ENCODE measurements around the gene ATXN7L3.

ATXN7L3 gene

GRCh38 chr17:44177640-44178039, 22.0 kb downstream of the ATXN7L3 start:
- H2AFZ ChIP-seq (ENCODE audit: low read depth, low read length) = no peak overlapping the region
- 97% methylated on average over 2 of the region's 4 CpGs for WGBS

GRCh38 chr17:44176671-44177501, 22.8 kb downstream of the ATXN7L3 start:
- DNase-seq = no peak
- no peak overlapping the region for H3K27ac ChIP-seq (ENCODE audit: low read length, poor library complexity, severe bottlenecking)
- H3K36me3 ChIP-seq (ENCODE audit: control insufficient read depth in 1 of 2, insufficient read depth in 2 of 2, low read depth in 1 of 2, low read length in 2 of 2) = peaks cover 34 to 35% of the 10 kb centered on the region in 2 experiments
- no peak overlapping the region for H2BK5ac ChIP-seq (ENCODE audit: low read depth, low read length, poor library complexity, severe bottlenecking)
- no peak overlapping the region for H3K4me3 ChIP-seq (ENCODE audit: insufficient read depth in 1 of 2, low read depth in 1 of 2, low read length in 2 of 2)
- H2AFZ ChIP-seq (ENCODE audit: low read depth, low read length) = no peak overlapping the region
- peaks cover 5% of the 10 kb centered on the region for H3K4me1 ChIP-seq (ENCODE audit: control insufficient read depth, insufficient read depth, low read depth, low read length)
- no peak overlapping the region for H3K9ac ChIP-seq (ENCODE audit: low read length)
- no peak overlapping the region for H3K4ac ChIP-seq (ENCODE audit: low read depth in 1 of 2, low read length in 2 of 2)
- no peak overlapping the region for H2BK15ac ChIP-seq (ENCODE audit: low read depth, poor library complexity, severe bottlenecking)
- no peaks in the 10 kb centered on the region for H3K9me3 ChIP-seq (ENCODE audit: control insufficient read depth, low read length)
- H3K23ac ChIP-seq (ENCODE audit: low read length in 2 of 2) = no peak overlapping the region
- H3K14ac ChIP-seq (ENCODE audit: low read length in 2 of 2) = no peak overlapping the region
- no peak overlapping the region for H3K18ac ChIP-seq (ENCODE audit: low read depth in 1 of 2, low read length in 2 of 2)
- peaks cover 18% of the 10 kb centered on the region for H3K79me1 ChIP-seq (replicated peaks; ENCODE audit: low read length, poor library complexity, severe bottlenecking)
- H3K4me2 ChIP-seq (ENCODE audit: low read length, poor library complexity, severe bottlenecking) = no peak overlapping the region
- no peak overlapping the region for H2AK5ac ChIP-seq (ENCODE audit: low read length, severe bottlenecking)
- 98% methylated on average over 54 of the region's 54 CpGs for WGBS
- no peak overlapping the region for H4K8ac ChIP-seq (ENCODE audit: low read length)
- no peak overlapping the region for H2BK120ac ChIP-seq (ENCODE audit: low read depth, low read length)
- H2BK12ac ChIP-seq (ENCODE audit: low read length in 2 of 2) = no peak overlapping the region
- H4K91ac ChIP-seq (ENCODE audit: low read length) = peak overlapping the region; percentile 56
- no peaks in the 10 kb centered on the region for H3K27me3 ChIP-seq (ENCODE audit: control insufficient read depth in 1 of 2, insufficient read depth in 1 of 2, low read length in 2 of 2)

More at GRCh38 chr17:44177640-44178039, 22.0 kb downstream of the ATXN7L3 start:
- H3K4ac ChIP-seq (ENCODE audit: low read depth in 1 of 2, low read length in 2 of 2) = no peak overlapping the region
- no peak overlapping the region for H2BK120ac ChIP-seq (ENCODE audit: low read depth, low read length)
- no peak overlapping the region for H2AK5ac ChIP-seq (ENCODE audit: low read length, severe bottlenecking)
- peaks cover 38 to 42% of the 10 kb centered on the region in 2 experiments for H3K36me3 ChIP-seq (ENCODE audit: control insufficient read depth in 1 of 2, insufficient read depth in 2 of 2, low read depth in 1 of 2, low read length in 2 of 2)
- no peaks in the 10 kb centered on the region for H3K9me3 ChIP-seq (ENCODE audit: control insufficient read depth, low read length)
- no peak overlapping the region for H3K18ac ChIP-seq (ENCODE audit: low read depth in 1 of 2, low read length in 2 of 2)
- DNase-seq = no peak
- no peak overlapping the region for H3K4me2 ChIP-seq (ENCODE audit: low read length, poor library complexity, severe bottlenecking)
- no peak overlapping the region for H3K4me3 ChIP-seq (ENCODE audit: insufficient read depth in 1 of 2, low read depth in 1 of 2, low read length in 2 of 2)
- peaks cover 21% of the 10 kb centered on the region for H3K79me1 ChIP-seq (replicated peaks; ENCODE audit: low read length, poor library complexity, severe bottlenecking)
- H3K14ac ChIP-seq (ENCODE audit: low read length in 2 of 2) = no peak overlapping the region
- H3K27me3 ChIP-seq (ENCODE audit: control insufficient read depth in 1 of 2, insufficient read depth in 1 of 2, low read length in 2 of 2) = no peaks in the 10 kb centered on the region
- no peak overlapping the region for H2BK12ac ChIP-seq (ENCODE audit: low read length in 2 of 2)
- no peak overlapping the region for H4K91ac ChIP-seq (ENCODE audit: low read length)
- no peak overlapping the region for H3K23ac ChIP-seq (ENCODE audit: low read length in 2 of 2)
- H2BK15ac ChIP-seq (ENCODE audit: low read depth, poor library complexity, severe bottlenecking) = no peak overlapping the region
- H3K27ac ChIP-seq (ENCODE audit: low read length, poor library complexity, severe bottlenecking) = no peak overlapping the region
- H2BK5ac ChIP-seq (ENCODE audit: low read depth, low read length, poor library complexity, severe bottlenecking) = no peak overlapping the region
- no peak overlapping the region for H4K8ac ChIP-seq (ENCODE audit: low read length)
- peaks cover 2% of the 10 kb centered on the region for H3K4me1 ChIP-seq (ENCODE audit: control insufficient read depth, insufficient read depth, low read depth, low read length)
- H3K9ac ChIP-seq (ENCODE audit: low read length) = no peak overlapping the region

DNA sequence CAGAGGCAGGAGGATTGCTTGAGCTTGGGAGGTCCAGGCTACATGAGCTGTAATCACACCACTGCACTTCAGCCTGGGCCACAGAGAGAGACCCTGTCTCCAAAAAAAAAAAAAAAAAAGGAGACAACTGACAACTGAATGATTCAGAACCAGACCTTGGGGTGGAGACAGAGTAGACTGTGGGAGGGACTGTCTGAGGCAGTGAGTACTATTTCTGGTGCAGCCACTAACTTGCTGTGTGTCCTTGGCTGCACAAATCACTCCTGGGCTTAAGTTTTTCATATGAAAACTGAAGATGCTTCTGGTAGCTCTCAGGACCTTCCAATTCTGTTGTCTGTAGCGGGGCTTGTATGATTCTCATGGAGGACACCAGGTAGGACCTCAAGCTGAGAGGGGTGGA, 23.4 kb downstream of the ATXN7L3 start:
- DNase-seq = no peak
- Histone ChIP-seq H2BK12ac (ENCODE audit: low read length in 2 of 2) (no peak overlapping the region), H3K18ac (ENCODE audit: low read depth in 1 of 2, low read length in 2 of 2) (no peak overlapping the region), H3K27me3 (ENCODE audit: control insufficient read depth in 1 of 2, insufficient read depth in 1 of 2, low read length in 2 of 2) (no peaks in the 10 kb centered on the region), H3K9me3 (ENCODE audit: control insufficient read depth, low read length) (no peaks in the 10 kb centered on the region), H3K23ac (ENCODE audit: low read length in 2 of 2) (no peak overlapping the region), H4K91ac (ENCODE audit: low read length) (no peak overlapping the region), H2BK120ac (ENCODE audit: low read depth, low read length) (no peak overlapping the region), H3K9ac (ENCODE audit: low read length) (no peak overlapping the region), H3K4me1 (ENCODE audit: control insufficient read depth, insufficient read depth, low read depth, low read length) (peaks cover 7% of the 10 kb centered on the region), H2BK15ac (ENCODE audit: low read depth, poor library complexity, severe bottlenecking) (no peak overlapping the region), H2AFZ (ENCODE audit: low read depth, low read length) (no peak overlapping the region), H3K79me1 (replicated peaks; ENCODE audit: low read length, poor library complexity, severe bottlenecking) (peaks cover 18% of the 10 kb centered on the region), H3K27ac (ENCODE audit: low read length, poor library complexity, severe bottlenecking) (no peak overlapping the region), H2BK5ac (ENCODE audit: low read depth, low read length, poor library complexity, severe bottlenecking) (no peak overlapping the region), H3K4ac (ENCODE audit: low read depth in 1 of 2, low read length in 2 of 2) (no peak overlapping the region), H3K36me3 (ENCODE audit: control insufficient read depth in 1 of 2, insufficient read depth in 2 of 2, low read depth in 1 of 2, low read length in 2 of 2) (peaks cover 31 to 36% of the 10 kb centered on the region in 2 experiments), H2AK5ac (ENCODE audit: low read length, severe bottlenecking) (no peak overlapping the region), H3K14ac (ENCODE audit: low read length in 2 of 2) (no peak overlapping the region), H3K4me2 (ENCODE audit: low read length, poor library complexity, severe bottlenecking) (no peak overlapping the region), H3K4me3 (ENCODE audit: insufficient read depth in 1 of 2, low read depth in 1 of 2, low read length in 2 of 2) (no peak overlapping the region), H4K8ac (ENCODE audit: low read length) (no peak overlapping the region)
- WGBS = 91% methylated on average over 1 of the region's 1 CpG

- Histone ChIP-seq H3K27me3 (ENCODE audit: control insufficient read depth in 1 of 2, insufficient read depth in 1 of 2, low read length in 2 of 2) (no peaks in the 10 kb centered on the region), H3K4me3 (ENCODE audit: insufficient read depth in 1 of 2, low read depth in 1 of 2, low read length in 2 of 2) (no peak overlapping the region), H4K91ac (ENCODE audit: low read length) (no peak overlapping the region), H3K9ac (ENCODE audit: low read length) (no peak overlapping the region), H3K18ac (ENCODE audit: low read depth in 1 of 2, low read length in 2 of 2) (no peak overlapping the region), H3K9me3 (ENCODE audit: control insufficient read depth, low read length) (no peaks in the 10 kb centered on the region), H3K27ac (ENCODE audit: low read length, poor library complexity, severe bottlenecking) (no peak overlapping the region), H2AFZ (ENCODE audit: low read depth, low read length) (no peak overlapping the region), H4K8ac (ENCODE audit: low read length) (no peak overlapping the region), H2AK5ac (ENCODE audit: low read length, severe bottlenecking) (no peak overlapping the region), H2BK15ac (ENCODE audit: low read depth, poor library complexity, severe bottlenecking) (no peak overlapping the region), H3K23ac (ENCODE audit: low read length in 2 of 2) (no peak overlapping the region), H3K4me1 (ENCODE audit: control insufficient read depth, insufficient read depth, low read depth, low read length) (peaks cover 15% of the 10 kb centered on the region), H2BK12ac (ENCODE audit: low read length in 2 of 2) (no peak overlapping the region), H2BK120ac (ENCODE audit: low read depth, low read length) (no peak overlapping the region), H2BK5ac (ENCODE audit: low read depth, low read length, poor library complexity, severe bottlenecking) (no peak overlapping the region), H3K79me1 (replicated peaks; ENCODE audit: low read length, poor library complexity, severe bottlenecking) (peaks cover 18% of the 10 kb centered on the region), H3K4me2 (ENCODE audit: low read length, poor library complexity, severe bottlenecking) (no peak overlapping the region), H3K4ac (ENCODE audit: low read depth in 1 of 2, low read length in 2 of 2) (no peak overlapping the region), H3K14ac (ENCODE audit: low read length in 2 of 2) (no peak overlapping the region), H3K36me3 (ENCODE audit: control insufficient read depth in 1 of 2, insufficient read depth in 2 of 2, low read depth in 1 of 2, low read length in 2 of 2) (peaks cover 31 to 36% of the 10 kb centered on the region in 2 experiments)
- DNase-seq = no peak
- WGBS = 100% methylated on average over 1 of the region's 2 CpGs
Measured at GRCh38 chr17:44174427-44174826, 25.3 kb downstream of the ATXN7L3 start.

All from mesenchymal stem cell (in vitro differentiated cells and primary cell).